ENCODE measurements around the gene ZNF579.

The ZNF579 gene

DNA sequence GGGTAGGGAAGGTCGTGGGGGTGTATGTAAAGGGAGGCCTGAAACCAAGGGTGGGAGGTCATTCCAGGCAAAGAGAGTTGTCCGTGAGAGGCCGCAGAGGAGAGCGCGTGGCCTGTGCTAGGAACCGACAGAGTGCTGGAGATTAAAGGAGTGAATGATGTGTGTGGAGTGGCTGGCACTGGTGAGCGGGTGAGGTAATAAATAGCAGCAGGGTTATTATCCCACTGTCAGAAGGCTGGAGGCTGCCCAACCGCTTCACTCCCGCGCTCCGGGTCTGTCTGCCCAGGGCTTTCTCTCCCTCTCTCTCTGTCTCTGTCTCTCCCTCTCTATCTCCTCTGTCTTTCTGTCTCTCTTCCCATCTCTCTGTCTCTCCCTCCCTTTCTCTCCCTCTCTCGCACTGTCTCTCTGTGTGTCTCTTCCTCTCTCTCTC lies 17.4 kb downstream of the ZNF579 start:
- DNase-seq = no peak

DNA sequence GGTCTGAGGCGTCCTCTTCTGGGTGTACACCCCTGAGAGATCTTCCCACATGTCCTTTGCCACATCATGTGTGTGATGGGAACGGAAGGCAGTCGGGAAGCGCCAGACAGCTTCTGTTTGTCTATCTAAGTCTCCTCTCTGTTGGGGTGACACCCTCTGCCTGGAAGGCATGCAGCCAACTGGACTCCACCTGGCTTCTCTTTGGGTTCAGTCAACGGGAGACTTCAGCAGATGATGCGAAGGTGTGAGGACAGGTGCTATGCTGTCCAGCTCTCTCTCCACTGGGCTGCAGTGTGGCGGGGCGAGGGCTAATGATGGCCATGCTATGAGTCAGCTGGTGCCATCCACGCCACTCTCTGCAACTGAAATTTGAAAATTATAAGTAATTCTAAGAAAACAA lies 21.0 kb downstream of the ZNF579 start:
- DNase-seq = no peak

DNA sequence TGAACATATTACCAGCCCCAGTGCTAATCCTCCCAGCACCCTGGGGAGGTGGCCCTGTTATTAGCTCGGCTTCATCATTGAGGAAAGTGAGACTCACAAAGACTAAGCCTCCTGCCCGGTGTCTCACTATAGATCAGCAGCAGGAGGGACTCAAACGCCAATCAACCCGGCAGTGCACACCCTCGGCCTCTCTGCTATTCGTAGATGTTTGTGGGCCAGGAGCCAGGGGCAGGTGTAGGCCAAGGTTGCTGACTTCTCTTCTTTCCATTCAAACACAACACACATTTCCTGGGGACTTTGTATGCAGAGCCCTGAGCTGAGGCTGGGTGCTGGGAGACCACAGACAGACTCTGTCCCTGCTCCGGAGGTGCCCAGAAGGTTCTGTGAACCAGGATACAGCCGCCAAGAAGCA lies 25.9 kb downstream of the ZNF579 start:
- no peak for DNase-seq

DNA sequence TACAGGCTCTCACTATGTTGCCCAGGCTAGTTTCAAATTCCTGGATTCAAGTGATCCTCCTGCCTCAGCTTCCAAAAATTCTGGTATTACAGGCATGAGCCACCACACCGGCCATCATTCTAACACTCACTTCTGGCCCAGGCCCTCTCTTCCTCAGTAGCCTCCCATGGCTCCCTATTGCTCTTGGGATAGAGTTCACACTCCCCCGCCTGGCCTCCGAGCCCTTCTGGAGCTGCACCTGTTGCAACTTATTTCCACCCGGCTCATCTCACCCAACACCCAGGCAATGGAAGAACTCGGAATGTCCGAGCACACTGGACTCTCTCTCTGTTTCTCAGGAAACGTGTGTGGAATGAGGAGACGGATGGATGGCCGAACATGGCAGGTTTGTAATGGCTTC lies 26.3 kb downstream of the ZNF579 start:
- DNase-seq = no peak

DNA sequence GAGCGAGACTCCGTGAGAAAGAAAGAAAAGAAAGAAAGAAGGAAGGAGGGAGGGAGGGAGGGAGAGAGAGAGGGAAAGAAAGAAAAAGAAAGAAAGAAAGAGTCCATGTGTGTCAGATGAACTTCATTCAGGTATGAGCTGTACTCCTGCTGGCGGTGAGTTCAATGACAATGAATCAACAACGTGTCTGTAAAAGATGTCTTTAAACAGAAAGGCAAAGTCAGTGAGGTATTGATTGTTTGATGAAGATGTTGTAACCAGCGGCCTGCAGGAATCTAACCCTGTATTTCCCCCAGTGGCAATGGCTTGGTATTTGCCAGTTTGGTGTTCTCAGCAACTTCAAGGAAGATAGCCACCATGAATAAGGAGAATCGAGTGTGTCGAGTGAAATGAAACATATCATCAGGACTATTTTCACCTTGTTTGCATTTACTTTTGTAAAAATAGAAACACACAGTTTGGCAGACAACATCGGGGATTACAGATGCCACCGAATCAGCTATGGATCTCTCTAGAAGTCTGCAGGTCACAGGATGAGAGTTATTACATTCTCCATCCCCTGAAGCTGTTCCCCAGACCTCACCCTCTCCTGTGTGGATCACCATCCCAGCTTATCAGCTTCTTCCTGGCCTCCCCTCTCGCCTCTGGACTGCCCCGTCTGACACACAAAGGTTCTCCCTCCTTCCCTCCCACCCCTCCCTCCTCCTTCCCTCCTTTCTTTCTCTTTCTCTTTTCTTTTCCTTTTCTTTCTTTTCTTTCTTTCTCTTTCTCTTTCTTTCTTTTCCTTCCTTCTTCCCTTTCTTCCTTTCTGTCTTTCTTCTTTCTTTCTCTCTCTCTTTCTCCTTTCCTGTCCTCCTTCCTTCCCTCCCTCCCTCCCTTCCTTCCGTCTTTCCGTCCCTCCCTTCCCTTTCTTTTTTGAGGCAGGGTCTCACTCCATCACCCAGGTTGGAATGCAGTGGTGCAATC lies 27.1 kb downstream of the ZNF579 start:
- DNase-seq = no peak

DNA sequence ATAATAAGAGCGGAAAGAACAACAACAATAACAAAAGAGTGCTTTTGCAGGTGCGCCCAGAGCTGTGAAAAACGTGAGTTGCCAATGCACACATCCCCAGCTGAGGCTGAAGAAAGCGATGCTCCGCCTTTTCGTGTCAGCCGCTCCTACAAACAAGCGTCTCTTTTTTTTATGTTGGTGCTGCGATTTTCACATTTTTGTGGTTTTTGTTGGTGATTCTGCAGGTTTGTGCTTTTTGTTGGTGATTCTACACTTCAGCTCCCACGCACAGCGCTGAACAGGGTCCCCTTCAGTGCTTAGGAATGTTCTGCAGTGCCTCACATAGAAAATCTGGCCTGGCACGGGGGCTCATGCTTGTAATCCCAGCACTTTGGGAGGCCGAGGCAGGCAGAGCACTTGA lies 28.0 kb downstream of the ZNF579 start:
- no peak for DNase-seq

DNA sequence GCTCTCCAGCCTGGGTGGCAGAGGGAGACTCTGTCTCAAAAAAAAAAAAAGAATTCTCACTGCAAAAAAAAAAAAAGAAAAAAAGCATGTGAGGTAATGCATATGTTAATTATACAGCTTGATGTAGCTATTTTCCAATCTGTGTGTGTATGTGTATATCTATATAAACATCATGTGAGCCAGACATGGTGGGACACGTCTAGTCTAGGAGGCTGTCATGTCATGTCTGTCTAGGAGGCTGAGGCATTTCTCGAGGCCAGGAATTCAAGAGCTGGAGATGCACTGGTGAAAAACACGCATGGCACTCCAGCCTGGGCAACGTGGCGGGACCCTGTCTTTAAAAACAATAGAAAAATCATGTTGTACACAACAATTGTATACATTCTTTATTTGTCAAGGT lies 28.4 kb downstream of the ZNF579 start:
- no peak for DNase-seq

DNA sequence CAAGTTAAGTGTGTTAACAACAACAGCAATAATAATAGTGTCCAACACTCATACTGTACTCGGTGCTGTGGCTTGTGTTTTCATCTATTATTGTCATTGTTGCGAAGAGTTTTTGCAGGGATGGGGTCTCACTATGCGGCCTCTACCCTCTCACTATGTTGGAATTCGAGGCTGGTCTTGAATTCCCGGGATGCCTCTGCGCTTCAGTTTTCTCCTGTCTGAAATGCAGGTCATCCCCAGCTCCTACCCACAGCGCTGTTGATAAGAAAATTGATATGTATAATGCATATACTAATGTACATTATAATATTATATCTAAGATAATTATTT lies 30.4 kb downstream of the ZNF579 start:
- no peak for DNase-seq

DNA sequence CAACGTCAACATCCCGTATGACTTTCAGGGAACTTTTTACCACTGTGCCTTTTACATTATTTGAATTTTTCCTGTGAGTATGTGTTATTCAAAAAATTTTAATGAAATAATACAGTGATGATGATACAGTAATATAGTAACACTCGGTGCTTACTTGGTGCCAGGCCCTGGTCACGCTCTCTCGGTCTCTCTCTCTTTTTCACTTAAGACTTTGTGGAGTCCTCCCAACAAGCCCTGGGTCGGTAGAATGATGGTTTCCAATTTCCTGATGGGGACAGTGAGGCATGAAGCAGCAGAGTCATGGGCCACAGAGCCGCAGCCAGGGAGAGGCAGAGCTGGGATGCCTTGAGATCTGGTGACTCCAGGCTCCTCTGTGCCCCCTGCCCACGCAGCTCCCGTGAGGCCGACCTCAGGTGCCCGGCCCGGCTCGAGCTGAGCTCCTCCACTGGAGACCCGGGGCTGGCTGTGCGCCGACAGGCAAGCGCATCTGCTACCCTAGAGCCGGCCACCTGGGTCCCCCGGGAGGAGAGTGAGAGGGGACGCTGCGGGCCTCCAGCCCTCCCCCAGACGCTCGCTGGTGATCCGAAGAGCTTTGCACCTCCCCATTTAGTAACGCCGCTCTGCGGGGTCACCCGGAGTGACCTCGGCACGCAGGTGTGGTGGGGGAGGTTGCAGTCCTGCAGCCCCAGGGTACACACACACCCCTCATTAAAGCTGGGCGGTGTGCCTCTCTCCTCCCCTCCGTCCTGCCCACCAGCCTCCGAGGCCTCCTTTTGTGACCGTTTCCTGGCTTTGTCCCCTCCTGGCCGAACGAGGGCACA lies 30.9 kb downstream of the ZNF579 start:
- DNase-seq = no peak

DNA sequence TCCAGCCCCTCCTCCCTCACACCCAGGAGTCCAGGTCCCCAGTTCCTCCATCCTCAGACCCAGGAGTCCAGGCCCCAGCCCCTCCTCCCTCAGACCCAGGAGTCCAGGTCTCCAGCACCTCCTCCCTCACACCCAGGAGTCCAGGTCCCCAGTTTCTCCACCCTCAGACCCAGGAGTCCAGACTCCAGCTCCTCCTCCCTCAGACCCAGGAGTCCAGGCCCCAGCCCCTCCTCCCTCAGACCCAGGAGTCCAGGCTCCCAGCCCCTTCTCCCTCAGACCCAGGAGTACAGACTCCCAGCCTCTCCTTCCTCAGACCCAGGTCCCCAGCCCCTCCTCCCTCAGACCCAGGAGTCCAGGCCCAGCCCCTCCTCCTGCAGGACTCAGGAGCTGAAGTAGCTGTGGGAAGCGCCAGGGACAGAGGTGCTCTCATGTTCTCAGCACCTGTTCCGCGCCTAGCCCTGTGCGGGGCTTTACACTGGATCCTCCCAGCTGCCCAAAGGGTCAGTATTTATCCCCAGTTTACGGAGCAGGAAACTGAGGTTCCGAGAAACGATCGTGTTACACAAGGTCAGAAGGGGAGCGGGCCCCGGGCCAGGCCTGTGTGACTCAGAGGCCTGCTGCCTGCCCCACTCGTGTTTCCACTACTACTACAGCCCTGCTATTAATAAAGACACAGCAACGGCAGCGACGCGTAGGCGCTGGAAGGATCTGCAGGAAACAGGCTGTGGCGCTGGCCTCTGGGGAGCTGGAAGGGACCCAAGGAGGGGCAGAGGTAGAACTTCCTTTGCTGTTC lies 33.6 kb downstream of the ZNF579 start:
- no peak for DNase-seq

DNA sequence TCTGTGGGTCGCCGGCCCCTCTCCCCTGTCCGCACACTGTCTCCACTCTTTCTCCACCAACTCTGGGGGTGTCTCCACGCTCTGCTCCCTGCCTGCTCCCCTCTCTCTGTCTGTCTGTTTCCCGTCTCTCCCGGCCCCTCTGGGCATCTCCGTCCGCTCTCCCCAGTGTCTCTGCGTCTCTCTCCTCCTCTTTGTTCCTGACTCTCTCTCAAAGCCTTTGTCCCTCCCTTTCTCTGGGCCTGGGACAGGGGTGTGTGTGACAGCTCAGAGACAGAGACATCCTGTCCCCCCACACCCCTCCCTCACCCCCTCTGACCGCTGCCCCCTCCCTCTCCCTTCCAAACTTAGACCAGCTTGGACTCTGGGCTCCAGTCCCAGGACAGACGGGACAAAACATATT lies 34.6 kb downstream of the ZNF579 start:
- no peak for DNase-seq

DNA sequence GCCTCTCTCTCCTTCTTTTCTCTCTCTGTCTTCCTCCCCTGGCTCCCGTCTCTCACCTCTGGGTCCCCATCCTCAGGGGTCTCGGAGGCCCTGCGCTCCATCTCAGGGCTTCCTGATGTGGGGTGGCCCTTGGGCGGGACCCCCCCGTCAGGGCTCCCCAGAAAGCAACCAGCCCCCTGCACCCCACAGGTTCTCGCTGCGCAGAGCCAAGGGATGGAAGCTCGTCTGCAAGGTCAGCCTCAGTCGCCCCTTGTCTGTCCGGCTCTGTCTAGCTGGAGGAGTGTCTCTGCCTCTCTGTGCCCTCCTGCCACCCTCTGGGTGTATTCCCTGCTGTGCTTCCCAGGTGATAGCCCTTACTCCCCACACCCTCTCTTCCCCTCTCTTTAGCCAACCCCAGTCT lies 35.2 kb downstream of the ZNF579 start, which contains the start of gene SBK3:
TSS of gene SBK3 (minus strand) at position 101 of the 400 bp plus-strand sequence. CDS start at position 101, 0 bp downstream.
- no peak for DNase-seq

DNA sequence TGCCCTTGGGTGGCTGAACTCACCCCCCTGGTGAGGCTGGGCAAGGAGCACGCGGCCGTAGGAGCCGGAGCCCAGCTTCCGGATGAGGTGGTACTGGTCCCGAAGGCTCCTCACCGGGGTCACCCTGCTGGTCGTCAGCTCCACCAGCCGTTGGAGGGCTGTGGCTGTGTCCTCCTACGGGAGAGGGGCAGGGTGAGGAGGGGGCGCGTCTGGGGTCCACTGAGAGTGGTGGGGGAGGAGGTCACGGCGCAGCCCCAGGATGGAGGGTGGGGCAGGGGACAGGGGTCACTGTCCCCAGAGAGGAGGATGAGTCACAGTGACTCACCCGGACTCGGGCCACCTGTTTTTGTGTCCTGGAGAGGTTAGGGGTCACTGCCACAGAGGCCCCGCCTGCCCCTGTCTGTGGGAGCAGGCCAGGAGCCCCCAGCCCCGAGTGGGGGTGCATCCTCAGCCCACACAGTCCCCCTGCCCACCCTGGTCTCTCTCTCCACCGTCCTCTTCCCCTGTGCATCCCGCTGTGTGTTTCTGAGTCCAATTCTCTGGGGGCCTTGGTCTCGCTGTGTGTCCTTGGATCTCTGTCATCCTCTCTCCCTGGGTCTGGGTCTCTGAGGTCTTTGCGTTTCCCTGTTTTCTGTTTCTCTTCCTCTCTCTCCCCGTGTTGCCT lies 35.7 kb downstream of the ZNF579 start:
- no peak for DNase-seq

DNA sequence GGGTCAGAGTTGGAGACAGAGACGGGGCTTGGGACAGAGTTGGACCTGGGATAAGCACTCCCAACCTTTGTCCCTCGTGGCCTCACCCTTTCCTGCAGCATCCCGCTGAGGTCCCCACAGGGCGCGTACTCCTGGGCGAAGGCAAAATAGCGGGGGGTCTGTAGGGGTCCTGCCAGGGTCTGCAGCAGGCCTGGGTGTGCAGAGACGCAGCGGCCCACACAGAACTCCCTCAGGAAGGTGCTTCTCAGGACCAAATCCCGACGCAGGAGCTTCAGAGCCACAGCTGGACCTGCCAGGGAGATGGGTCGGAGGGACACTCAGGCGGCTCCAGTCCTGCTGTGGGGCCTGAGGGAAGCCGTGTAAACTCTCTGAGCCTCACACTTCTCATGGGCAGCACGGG lies 36.6 kb downstream of the ZNF579 start:
- no peak for DNase-seq

DNA sequence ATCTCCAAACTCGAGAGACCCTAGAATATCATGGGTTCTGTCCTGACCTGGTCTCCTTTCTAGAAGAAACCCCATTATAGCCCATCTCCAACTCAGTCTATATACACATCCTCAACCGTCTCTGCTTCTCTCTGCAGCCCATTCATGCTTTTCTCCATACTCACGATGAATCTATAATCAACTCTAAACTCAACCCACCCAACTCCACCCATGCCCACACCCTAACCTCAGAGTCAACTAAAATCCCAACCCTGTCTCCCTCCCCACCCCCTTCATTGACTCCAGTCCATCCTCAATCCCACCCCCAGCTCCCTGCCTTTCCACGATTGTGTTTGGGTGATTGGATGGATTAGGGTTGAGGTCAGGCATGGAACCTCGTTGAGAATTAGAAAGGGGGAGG lies 37.1 kb downstream of the ZNF579 start:
- DNase-seq = no peak

DNA sequence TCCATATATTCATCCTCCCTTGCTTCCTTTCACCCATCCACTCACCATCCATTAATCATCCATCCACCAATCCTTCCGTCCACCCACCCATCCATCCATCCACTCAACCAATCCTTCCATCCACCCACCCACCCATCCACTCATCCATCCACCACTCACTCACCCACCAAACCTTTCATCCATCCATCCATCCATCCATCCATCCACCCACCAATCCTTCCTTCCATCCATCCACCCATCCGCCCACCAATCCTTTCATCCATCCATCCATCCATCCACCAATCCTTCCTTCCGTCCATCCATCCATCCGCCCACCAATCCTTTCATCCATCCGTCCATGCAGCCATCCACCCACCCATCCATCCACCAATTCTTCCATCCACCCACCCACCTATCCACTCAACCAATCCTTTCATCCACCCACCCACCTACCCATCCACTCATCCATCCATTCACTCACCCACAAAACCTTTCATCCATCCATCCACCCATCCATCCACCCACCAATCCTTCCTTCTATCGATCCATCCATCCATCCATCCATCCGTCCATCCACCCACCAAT lies 38.3 kb downstream of the ZNF579 start:
- DNase-seq = no peak

DNA sequence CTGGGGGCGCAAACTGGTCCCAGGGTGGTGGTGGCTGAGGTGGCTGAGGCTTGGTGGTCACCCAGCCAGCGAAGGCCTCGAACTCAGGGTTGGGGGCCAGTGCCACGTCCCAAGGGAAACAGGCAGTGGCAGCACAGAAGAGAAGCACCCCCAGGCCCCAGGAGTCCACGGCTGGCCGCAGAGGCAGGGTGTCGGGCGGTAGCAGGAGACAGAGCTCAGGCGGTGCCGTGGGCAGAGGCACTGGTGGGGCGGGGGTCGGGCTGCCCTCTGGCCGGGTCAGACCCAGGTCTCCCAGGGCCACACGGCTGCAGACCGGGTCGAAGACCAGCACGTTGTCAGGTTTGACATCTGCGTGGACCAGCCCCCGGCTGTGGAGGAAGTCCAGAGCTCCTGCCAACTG lies 39.6 kb downstream of the ZNF579 start:
- DNase-seq = no peak

DNA sequence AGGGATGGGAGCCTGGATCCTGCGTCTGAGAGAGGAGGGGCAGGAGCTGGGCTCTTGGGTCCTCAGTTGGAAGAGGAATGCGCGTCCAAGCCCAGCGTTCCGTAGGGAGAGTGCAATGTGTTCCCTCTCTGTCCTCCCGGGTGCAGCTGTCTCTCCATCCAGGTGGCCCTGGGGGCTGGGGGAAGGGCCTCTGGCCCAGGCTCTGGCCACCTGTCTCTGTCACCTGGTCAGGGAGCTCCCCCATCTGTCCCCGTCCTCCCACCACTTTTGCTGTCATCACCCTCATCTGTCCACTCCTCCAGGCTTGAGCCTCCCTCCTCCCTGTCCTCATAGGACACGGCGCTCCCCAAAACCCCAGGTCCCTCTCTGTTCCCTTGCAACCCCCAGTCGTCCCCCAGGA lies 40.0 kb downstream of the ZNF579 start:
- no peak for DNase-seq

DNA sequence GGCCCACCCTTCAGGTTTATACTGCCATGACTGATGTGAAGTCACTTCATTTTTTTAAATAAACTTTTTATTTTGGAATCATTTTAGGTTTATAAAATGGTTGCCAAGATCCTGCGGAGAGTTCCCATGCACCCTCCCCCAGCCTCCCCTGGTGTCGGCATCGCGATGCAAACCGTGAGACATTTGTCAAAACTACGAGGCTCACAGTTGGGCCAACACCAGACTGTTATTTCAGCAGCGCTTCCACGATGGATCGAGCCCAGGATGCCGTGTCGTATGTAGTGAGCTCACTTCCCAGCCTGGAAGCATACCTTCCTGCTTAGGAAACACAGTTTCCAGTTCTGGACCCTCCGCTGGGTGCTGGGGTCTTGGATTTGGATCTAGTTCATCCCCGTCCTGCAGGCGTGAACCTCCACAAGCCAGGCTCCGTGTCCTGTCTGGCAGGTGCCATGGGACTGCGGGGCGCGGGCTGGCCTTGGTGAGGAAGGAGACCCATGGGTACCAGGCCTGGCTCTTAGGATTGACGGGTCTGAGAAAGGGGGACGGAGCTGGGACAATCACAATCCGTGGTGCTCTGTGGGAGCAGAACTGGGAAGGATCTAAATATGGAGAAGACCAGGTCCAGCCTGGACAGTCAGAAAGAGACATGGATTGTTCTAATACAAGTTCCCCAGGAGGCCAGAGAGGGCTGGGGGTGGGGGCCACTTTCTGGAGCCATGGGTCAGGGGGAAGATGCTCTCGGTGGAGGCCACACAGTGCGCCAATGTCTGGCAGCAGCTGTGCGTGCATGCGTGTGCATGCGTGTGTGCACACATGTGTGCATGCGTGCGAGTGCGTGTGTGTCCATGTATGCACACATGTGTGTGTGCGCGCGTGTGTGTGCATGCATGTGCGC lies 41.3 kb downstream of the ZNF579 start:
- no peak for DNase-seq

DNA sequence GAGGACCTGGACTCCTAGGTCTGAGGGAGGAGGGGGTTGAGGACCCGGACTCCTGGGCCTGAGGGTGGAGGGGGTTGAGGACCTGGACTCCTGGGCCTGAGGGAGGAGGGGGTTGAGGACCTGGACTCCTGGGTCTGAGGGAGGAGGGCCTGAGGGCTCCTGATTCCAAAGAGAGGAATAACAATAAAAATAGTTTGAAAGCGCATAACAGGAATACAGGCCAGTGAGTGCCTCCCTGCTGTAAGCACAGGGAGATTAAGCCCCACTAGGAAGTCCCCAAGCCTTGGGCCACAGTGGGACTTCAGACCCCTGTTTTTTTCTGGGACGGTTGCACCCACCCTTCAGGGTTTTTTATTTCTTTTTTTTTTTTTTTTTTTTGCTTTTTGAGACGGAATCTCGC lies 42.5 kb downstream of the ZNF579 start:
- no peak for DNase-seq

DNA sequence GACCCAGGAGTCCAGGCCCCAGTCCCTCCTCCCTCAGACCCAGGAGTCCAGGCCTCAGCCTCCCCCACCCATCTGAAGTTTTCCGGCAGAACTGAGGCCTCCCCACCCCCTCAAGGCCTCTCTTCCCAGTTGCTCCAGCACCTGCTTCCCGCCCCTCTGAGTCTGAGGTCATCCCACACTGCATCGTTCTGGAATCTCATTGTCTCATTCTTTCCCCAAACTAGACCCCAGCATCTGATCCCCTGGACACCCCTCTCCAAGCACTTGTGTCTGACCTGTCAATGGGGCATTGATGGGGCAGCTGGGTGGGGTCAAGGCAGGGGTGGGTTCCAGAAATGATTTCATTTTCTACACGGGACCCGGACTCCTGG lies 42.9 kb downstream of the ZNF579 start:
- no peak for DNase-seq

All from cortex of kidney (tissue), 1 donor.